HCT116 (cell line): ENCODE results near the gene C4orf50. TPM values are rescaled to one million over a fixed set of nuclear protein-coding genes. Genes with fewer than 3 reads are reported as not detected.

ENCODE experiments used
- ATAC-seq: fragments of 200-7000 bp; cut with Tn5 transposase; 2 replicates; pipeline ENCODE4 v1.9.1; 2020; ENCODE audit warnings: mild to moderate bottlenecking, moderate library complexity
- BruUV-seq: library from RNA; stranded (reverse); fragments of 400-500 nt; replicated peaks from 2 replicates; lab custom pipeline; 2021; lab: Mats Ljungman, UMichigan
- CTCF ChIA-PET: fragments of 300-600 bp; sonication (Branson Sonifier 250); formaldehyde crosslinking; loops from one replicate; lab custom pipeline; 2021; ENCODE audit warnings: antibody characterized with exemption; lab: Charles Lee
- POLR2A ChIA-PET: fragments of 300-600, 350-600 bp; sonication (Branson Sonifier 250); formaldehyde crosslinking; loops from one replicate; lab custom pipeline; 2021; ENCODE audit warnings: antibody characterized with exemption; lab: Charles Lee
- RAD21 ChIA-PET, 2 experiments: fragments of 300-600 bp; sonication (Branson Sonifier 250); formaldehyde crosslinking; loops; one replicate each; lab custom pipeline; 2023; ENCODE audit warnings: low total read pairs in 2 of 2; ENCODE audit not compliant: uncharacterized antibody in 2 of 2, unreplicated experiment in 2 of 2, low non-redundant PET in 1 of 2; lab: Charles Lee
- DNase-seq: peaks from one replicate; pipeline ENCODE4 v3.0.0-alpha.2; 2010; ENCODE audit warnings: low read depth, low spot score
- H2AFZ ChIP-seq: fragments of 200-600 bp; shearing (Covaris generic), sonication (generic); 2 replicates; pipeline ENCODE4 v1.6.1; 2017; ENCODE audit warnings: low read depth, mixed run types, mixed read lengths, antibody characterized with exemption, low read length; ENCODE audit not compliant: poor library complexity, severe bottlenecking
- H3K27ac ChIP-seq: 2 replicates; pipeline ENCODE4 v1.5.1; 2012; ENCODE audit warnings: low read depth, low read length
- H3K27me3 ChIP-seq: fragments of 200-600 bp; sonication (generic); 2 replicates; pipeline ENCODE4 v1.6.1; 2016; ENCODE audit warnings: mixed run types, low read length, mixed read lengths; ENCODE audit not compliant: insufficient read depth
- H3K36me3 ChIP-seq, 2 experiments: fragments of 200-500 bp in 1 of 2; fragments of 200-600 bp in 1 of 2; sonication (Bioruptor generic) in 1 of 2; sonication (generic) in 1 of 2; 2 replicates each; pipeline versions ENCODE4 v1.5.1 to v1.6.1; 2014 to 2016; ENCODE audit warnings: low read length in 2 of 2, inconsistent platforms in 1 of 2, mixed read lengths in 1 of 2, mixed run types in 1 of 2; ENCODE audit not compliant: insufficient read depth in 2 of 2, control insufficient read depth in 1 of 2
- H3K4me1 ChIP-seq, 2 experiments: fragments of 200-600 bp in 1 of 2; sonication (generic) in 1 of 2; 2 replicates each; pipeline versions ENCODE4 v1.5.1 to v1.6.1; 2012 to 2017; ENCODE audit warnings: low read length in 2 of 2, inconsistent platforms in 1 of 2, mild to moderate bottlenecking in 1 of 2, mixed read lengths in 1 of 2, mixed run types in 1 of 2, moderate library complexity in 1 of 2; ENCODE audit not compliant: insufficient read depth in 2 of 2, control insufficient read depth in 1 of 2
- H3K4me2 ChIP-seq: fragments of 200-600 bp; sonication (generic); 2 replicates; pipeline ENCODE4 v1.6.1; 2017; ENCODE audit warnings: mixed run types, low read length, mixed read lengths
- H3K4me3 ChIP-seq, 2 experiments: fragments of 200-600 bp in 1 of 2; sonication (generic) in 1 of 2; replicated peaks in 1 of 2; 2 replicates each; pipeline ENCODE4 v1.5.1; 2011 to 2016; ENCODE audit warnings: low read length in 2 of 2, control low read depth in 1 of 2, low read depth in 1 of 2, mild to moderate bottlenecking in 1 of 2, mixed read lengths in 1 of 2, mixed run types in 1 of 2
- H3K79me2 ChIP-seq: fragments of 200-600 bp; sonication (generic); 2 replicates; pipeline ENCODE4 v1.6.1; 2017; ENCODE audit warnings: mild to moderate bottlenecking, mixed run types, low read length, moderate library complexity, mixed read lengths; ENCODE audit not compliant: insufficient read depth
- H3K9ac ChIP-seq: fragments of 200-600 bp; sonication (generic); 2 replicates; pipeline ENCODE4 v1.6.1; 2016; ENCODE audit warnings: low read length, mixed read lengths
- H3K9me2 ChIP-seq: fragments of 200-600 bp; sonication (generic), shearing (Covaris generic); 2 replicates; pipeline ENCODE4 v1.6.1; 2017; ENCODE audit warnings: mixed run types, mild to moderate bottlenecking, moderate library complexity; ENCODE audit not compliant: insufficient read depth
- H3K9me3 ChIP-seq, 2 experiments: fragments of 200-500 bp in 1 of 2; fragments of 200-600 bp in 1 of 2; sonication (Bioruptor generic) in 1 of 2; sonication (generic) in 1 of 2; 2 replicates each; pipeline ENCODE4 v1.6.1; 2014 to 2017; ENCODE audit warnings: low read length in 2 of 2, mixed read lengths in 2 of 2, inconsistent platforms in 1 of 2, low read depth in 1 of 2, mild to moderate bottlenecking in 1 of 2, mixed run types in 1 of 2, moderate library complexity in 1 of 2; ENCODE audit not compliant: control insufficient read depth in 1 of 2, insufficient read depth in 1 of 2
- H4K20me1 ChIP-seq: fragments of 200-600 bp; sonication (generic), shearing (Covaris generic); 2 replicates; pipeline ENCODE4 v1.6.1; 2017; ENCODE audit warnings: mixed run types, mild to moderate bottlenecking, moderate library complexity; ENCODE audit not compliant: insufficient read depth
- ATF3 ChIP-seq: IDR thresholded peaks from 2 replicates; pipeline ENCODE4 v1.6.1; 2012
- EGR1 ChIP-seq: IDR thresholded peaks from 2 replicates; pipeline ENCODE4 v1.6.1; 2012; ENCODE audit warnings: low read depth
- POLR2A ChIP-seq: IDR thresholded peaks from 2 replicates; pipeline ENCODE4 v1.7.0; 2011; ENCODE audit warnings: borderline replicate concordance; ENCODE audit not compliant: insufficient read depth, insufficient read length; ENCODE audit errors: extremely low read depth
- RAD21 ChIP-seq: IDR thresholded peaks from 2 replicates; pipeline ENCODE4 v1.6.1; 2012; ENCODE audit warnings: low read depth, mild to moderate bottlenecking
- SIN3A ChIP-seq: IDR thresholded peaks from 2 replicates; pipeline ENCODE4 v1.6.1; 2012; ENCODE audit warnings: low read depth
- YY1 ChIP-seq: IDR thresholded peaks from 2 replicates; pipeline ENCODE4 v1.6.1; 2011; ENCODE audit warnings: low read length, low read depth, moderate library complexity, mild to moderate bottlenecking; ENCODE audit not compliant: insufficient replicate concordance; ENCODE audit errors: extremely low read depth
- ZFX ChIP-seq: fragments of 450-650 bp; IDR thresholded peaks from 2 replicates; pipeline ENCODE4 v1.6.1; 2017
- intact Hi-C: fragments of 100-400 bp; cut with micrococcal nuclease; formaldehyde crosslinking; loops from 2 replicates; pipeline ENCODE4 v1.10.0; 2022
- total RNA-seq: library from RNA; stranded (reverse); gene quantifications from one replicate; pipeline ENCODE4 v1.2.1, GENCODE V29; 2021; ENCODE audit not compliant: unreplicated experiment
- TF ChIP-seq, protein P1 (sequence below), 3 experiments: fragments of 200-600 bp in 1 of 3; sonication (generic) in 1 of 3; IDR thresholded peaks in 2 of 3; conservative IDR thresholded peaks in 1 of 3; 2 replicates each; pipeline ENCODE4 v1.5.1; 2012 to 2017; ENCODE audit warnings: low read depth in 2 of 3, low read length in 2 of 3, antibody characterized with exemption in 1 of 3, borderline replicate concordance in 1 of 3, control low read depth in 1 of 3, mild to moderate bottlenecking in 1 of 3, mixed read lengths in 1 of 3, mixed run types in 1 of 3, moderate library complexity in 1 of 3; ENCODE audit not compliant: insufficient read depth in 1 of 3

Gene C4orf50
- total RNA-seq, 1 experiment from 2014 or later = not detected

DNA sequence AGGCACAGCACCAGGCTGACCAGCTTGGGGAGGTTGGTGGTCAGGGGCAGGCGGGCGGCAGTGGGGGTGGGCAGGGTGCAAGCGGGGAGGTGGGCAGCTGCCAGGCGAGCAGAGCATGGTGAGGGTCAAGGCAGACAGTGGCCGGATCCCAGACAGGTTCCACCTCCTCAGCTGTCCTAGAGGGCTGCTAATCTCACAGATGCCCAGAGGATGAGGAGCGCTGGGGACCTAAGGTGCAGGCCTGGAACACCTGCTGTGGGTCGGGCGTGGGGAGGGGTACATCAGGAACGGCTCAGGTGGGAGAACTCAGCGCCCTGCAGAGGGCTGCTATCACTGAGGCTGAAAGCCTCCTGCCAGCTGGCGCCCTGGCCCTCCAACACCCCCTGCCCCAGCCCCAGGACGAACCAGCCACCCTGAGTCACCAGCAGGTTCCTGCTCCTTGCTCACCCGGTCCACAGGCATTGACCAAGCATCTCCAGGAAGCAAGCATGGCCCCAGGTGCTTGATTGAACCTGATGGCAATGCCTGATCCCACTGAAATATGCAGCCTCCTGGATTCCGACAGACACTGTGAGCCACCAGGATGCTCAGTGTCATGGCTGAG, 28.4 kb upstream of the C4orf50 start:
- no peaks in the 10 kb centered on the region for H3K36me3 ChIP-seq
- no peak overlapping the region for H3K4me2 ChIP-seq
- H3K9me3 ChIP-seq = no peaks in the 10 kb centered on the region
- ChIA-PET RAD21 (interaction anchor here in 1 of 2 experiments (0.6 kb wide), 1 partner anchor 41 kb away, joined by 3 read pairs; no protein-coding TSS in a partner anchor), CTCF (interaction anchor here (1.0 kb wide), 1 partner anchor 49 kb away, joined by 5 read pairs; no protein-coding TSS in a partner anchor), POLR2A (no interaction called here)
- H3K79me2 ChIP-seq = no peaks in the 10 kb centered on the region
- H2AFZ ChIP-seq = no peak overlapping the region
- no peak overlapping the region for H3K27ac ChIP-seq
- no peaks in the 10 kb centered on the region for H4K20me1 ChIP-seq
- DNase-seq (no peak), ATAC-seq (no peak)
- BruUV-seq = no TSS peak
- H3K9me2 ChIP-seq = no peaks in the 10 kb centered on the region
- no peak overlapping the region for H3K4me3 ChIP-seq
- peaks cover 38% of the 10 kb centered on the region; the same call in 1 of the 2 replicates for H3K27me3 ChIP-seq
- intact Hi-C loops = no loop called here
- H3K9ac ChIP-seq = no peak overlapping the region
- peaks cover 0 to 6% of the 10 kb centered on the region in 2 experiments; a peak in 2 of 4 replicates for H3K4me1 ChIP-seq
- TF ChIP-seq EGR1 = no peak
- TF ChIP-seq YY1 = no peak
- TF ChIP-seq ATF3 = no peak

- Histone ChIP-seq H3K27me3 (peaks cover 52% of the 10 kb centered on the region; the same call in 1 of the 2 replicates), H3K27ac (no peak overlapping the region), H3K4me2 (no peak overlapping the region), H2AFZ (no peak overlapping the region), H3K9me2 (no peaks in the 10 kb centered on the region), H3K9me3 (no peaks in the 10 kb centered on the region), H3K4me3 (no peak overlapping the region), H3K79me2 (no peaks in the 10 kb centered on the region), H3K9ac (no peak overlapping the region), H4K20me1 (no peaks in the 10 kb centered on the region), H3K4me1 (peaks cover 0 to 6% of the 10 kb centered on the region in 2 experiments; a peak in 2 of 4 replicates), H3K36me3 (no peaks in the 10 kb centered on the region)
- intact Hi-C loops = no loop called here
- TF ChIP-seq ZFX (no peak), RAD21 (no peak), YY1 (no peak), SIN3A (no peak), POLR2A (no peak)
- TF ChIP-seq, protein P1, sequence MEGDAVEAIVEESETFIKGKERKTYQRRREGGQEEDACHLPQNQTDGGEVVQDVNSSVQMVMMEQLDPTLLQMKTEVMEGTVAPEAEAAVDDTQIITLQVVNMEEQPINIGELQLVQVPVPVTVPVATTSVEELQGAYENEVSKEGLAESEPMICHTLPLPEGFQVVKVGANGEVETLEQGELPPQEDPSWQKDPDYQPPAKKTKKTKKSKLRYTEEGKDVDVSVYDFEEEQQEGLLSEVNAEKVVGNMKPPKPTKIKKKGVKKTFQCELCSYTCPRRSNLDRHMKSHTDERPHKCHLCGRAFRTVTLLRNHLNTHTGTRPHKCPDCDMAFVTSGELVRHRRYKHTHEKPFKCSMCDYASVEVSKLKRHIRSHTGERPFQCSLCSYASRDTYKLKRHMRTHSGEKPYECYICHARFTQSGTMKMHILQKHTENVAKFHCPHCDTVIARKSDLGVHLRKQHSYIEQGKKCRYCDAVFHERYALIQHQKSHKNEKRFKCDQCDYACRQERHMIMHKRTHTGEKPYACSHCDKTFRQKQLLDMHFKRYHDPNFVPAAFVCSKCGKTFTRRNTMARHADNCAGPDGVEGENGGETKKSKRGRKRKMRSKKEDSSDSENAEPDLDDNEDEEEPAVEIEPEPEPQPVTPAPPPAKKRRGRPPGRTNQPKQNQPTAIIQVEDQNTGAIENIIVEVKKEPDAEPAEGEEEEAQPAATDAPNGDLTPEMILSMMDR (IDR thresholded peaks at IDR 0.05 in 2 of 3, conservative IDR thresholded peaks at IDR 0.05 in 1 of 3; ENCODE audit: borderline replicate concordance in 1 of 3, insufficient read depth in 1 of 3, low read depth in 2 of 3, low read length in 2 of 3) = peak in 2 of 3 experiments; percentile 30 to 32; a peak in 4 of 6 replicates
- ChIA-PET POLR2A (no interaction called here), CTCF (no interaction called here), RAD21 (no interaction called here)
- DNase-seq (no peak), ATAC-seq (no peak)
- BruUV-seq = no TSS peak
These were observed 26.6 kb upstream of the C4orf50 start for GRCh38 chr4:6044805-6045204.
